GM21576 (cell line): ENCODE measurements around the gene NOB1.

Experiments
- ATAC-seq: cut with Tn5 transposase; IDR thresholded peaks from one replicate; pipeline ENCODE4 v1.9.1; 2021; ENCODE audit warnings: mild to moderate bottlenecking, moderate library complexity; ENCODE audit not compliant: unreplicated experiment

Gene NOB1

GRCh38 chr16:69724414-69724873, 30.3 kb downstream of the NOB1 start:
- ATAC-seq = no peak

GRCh38 chr16:69721441-69721957, 33.2 kb downstream of the NOB1 start:
- ATAC-seq = no peak

GRCh38 chr16:69720822-69721430, 33.8 kb downstream of the NOB1 start:
- ATAC-seq = no peak

DNA sequence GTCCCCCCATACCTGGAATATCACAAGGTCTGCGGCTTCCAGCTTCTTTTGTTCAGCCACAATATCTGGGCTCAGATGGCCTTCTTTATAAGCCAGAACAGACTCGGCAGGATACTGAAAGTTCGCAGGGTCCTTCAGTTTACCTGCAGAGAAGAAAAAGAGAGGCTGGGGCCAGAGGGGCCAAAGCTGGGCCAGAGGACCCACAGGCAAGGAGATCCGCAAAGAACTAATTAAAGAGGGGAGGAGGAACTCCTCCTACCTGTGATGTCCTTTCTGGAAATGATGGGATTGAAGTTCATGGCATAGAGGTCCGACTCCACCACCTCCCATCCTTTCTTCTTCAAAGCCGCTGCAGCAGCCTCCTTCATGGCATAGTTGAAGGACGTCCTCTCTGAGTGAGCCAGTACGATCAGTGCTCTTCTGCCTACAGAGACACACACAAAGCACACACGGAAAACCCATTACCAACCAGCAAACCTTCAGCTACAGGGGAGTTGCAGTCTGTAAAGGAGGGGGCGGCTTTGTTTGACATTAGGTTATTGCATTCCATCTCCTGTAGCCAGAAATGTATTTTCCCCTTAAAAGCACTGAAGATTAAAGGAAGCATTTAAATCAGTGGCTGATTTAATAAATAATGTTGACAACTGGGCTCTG, 36.5 kb downstream of the NOB1 start:
- no peak for ATAC-seq

DNA sequence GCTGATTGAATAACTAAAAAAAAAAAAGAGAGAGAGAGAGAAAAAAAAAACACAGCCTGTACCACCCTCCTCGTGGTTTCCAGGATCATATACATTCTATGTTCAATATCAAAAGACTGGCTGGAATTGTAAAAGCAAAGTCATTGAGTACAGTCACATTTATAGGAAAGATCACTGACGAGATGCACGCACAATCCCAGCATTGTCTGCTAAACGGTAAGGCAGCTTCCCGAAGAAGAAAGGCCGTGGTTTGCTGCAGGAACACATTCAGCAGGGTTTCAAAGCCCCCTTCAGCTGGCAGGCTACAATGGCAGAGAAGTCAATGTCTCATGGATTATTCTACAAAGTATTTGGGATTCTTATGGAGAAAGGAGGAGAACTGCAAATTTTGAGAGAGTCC, 37.7 kb downstream of the NOB1 start:
- no peak for ATAC-seq

DNA sequence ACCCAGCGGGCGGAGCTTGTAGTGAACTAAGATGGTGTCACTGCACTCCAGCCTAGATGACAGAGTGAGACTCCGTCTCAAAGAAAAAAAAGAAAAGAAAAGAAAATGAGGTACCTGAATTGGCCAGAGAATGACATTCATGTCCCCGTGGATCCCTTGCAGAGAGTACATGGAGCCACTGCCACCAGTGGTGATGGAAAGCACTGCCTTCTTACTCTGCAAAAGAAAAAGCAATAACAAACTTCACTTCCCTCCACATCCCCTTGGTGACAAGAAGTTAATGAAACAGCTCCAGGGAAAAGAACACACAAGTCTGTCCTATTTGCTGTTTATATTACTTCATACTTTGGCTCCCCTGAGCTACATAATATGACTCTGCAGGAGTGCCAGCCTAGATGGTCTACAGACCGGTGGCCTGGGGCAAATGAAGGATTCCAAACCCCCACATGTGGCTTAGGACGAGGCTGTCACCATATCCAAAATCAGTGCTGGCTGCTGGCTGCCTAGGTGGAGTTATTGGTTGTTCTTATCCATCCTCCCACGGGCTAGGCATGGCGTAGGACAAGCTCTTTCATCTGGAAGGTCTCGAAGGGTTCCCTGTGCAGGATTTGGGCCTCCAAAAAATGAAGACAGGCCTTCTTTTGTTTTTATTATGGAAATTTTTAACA, 41.7 kb downstream of the NOB1 start:
- no peak for ATAC-seq

DNA sequence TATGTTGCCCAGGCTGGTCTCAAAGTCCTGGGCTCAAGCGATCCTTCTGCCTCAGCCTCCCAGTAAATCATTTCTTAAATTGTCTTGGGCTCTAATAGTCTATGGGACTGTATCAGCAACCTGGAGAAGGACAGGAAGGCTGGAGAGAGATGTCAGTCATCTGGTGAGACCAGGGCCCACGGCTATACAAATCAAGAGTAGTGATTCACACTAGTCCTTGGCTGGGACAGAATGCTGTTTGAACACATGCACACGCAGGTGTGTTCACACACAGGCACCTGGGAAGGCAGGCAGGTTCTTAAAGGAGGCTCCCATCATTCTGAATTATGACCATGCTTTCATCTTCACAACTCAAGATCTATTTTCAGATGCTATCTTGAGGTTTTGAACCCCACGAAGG, 42.4 kb downstream of the NOB1 start:
- ATAC-seq = no peak

DNA sequence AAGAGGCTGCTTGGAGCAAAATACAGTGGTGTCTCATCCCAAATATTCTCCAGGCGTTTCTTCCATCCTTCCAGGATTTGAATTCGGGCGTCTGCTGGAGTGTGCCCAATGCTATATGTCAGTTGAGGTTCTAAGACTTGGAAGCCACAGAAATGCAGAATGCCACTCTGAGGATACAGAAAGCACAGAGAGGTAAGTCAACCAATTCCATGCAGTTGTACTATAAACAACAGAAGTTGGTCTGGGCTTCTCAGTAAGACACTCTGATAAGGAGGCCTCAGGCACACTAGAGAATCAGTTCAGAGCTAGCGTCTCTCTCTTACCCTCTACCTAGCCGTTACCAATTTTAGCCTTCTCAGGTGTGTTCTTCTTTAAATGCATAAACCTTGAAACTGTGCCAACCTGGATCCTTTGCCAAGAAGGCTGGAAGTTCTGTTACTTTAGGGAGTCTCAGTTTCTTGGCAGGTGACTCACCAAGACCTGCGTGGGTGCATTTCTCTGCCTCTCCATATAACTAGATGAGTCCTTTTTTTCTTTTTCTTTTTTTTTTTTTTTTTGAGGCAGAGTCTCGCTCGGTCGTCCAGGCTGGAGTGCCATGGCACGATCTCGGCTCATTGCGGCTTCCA, 43.5 kb downstream of the NOB1 start:
- no peak for ATAC-seq

- ATAC-seq = no peak
Observed at GRCh38 chr16:69709456-69710084, 45.2 kb downstream of the NOB1 start.

DNA sequence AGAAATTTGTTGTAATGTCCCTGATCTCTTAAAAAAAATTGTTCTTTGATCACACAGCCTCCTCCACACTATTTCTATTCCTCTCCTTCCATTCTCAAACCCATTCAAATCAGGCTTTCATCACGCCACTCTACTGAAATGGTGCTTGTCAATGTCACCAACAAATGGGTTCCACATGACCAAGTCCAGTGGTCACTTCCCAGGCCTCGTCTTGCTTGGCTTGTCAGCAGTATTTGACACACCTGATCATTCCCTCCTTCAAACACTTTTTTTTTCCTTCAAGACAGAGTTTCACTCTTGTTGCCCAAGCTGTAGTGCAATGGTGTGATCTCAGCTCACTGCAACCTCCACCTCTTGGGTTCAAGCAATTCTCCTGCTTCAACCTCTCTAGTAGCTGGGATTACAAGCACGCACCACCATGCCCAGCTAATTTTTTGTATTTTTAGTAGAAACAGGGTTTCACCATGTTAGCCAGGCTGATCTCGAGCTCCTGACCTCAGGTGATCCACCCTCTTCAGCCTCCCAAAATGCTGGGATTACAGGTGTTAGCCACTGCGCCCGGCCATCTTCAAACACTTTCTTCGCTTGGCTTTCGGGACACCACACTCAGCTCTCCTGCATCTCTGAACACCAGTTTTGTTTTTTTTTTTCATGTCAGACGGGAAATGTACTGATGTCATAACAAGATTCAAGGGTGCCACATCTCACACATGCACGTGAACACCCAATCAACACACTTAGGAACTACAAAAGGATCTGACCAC, 46.6 kb downstream of the NOB1 start:
- ATAC-seq = no peak

GRCh38 chr16:69706975-69707340, 47.8 kb downstream of the NOB1 start:
- no peak for ATAC-seq

DNA sequence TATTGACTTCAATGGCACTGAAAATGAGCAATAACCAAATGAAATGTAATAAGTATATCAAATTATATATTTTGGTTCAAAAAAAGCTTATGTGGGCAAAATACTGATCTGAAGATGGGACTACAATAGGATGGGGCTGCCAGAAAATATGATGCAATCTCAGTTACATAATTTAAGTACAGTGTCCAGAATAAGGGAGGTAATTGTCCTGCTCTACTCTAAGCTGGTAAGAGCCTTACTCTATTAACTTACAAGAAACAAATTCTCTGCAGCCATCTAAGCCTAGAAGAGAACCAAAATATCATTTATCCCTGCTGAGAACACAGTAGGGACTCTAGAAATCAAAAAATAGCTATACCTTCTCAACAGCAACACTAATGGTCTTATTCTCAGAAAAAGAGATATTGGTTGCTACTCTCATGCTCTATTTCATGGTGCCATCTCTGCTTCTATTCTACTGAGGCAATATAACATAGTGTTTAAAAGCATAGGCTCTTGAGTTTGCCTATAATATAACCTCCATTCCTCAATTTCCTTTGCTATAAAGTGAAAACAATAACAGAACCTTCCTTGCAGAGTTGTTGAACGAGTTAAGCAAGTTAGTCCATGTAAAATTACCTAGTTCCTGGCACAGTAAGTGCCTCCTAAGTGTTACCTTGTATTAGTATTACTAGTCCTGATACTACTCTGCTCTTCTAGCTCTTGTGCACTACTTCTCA, 48.3 kb downstream of the NOB1 start:
- ATAC-seq = no peak

DNA sequence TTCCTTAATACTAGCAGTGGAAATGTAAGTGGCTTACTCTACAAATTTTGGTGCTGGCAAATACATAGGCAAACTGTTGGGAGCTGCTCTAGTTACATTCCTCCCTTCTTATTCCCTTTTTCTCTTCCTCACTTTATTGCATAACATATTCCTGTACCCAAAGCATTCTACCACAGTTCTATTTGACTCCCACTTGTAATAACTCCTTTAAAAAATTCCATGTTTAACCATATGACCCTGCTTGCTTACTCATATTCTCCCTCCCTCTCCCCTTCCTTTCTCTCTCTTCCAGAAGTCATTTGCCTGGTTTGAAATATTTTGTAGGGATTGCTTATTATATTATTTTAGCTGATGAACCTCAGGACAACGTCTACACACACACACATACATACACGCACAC, 51.1 kb downstream of the NOB1 start:
- ATAC-seq = no peak

DNA sequence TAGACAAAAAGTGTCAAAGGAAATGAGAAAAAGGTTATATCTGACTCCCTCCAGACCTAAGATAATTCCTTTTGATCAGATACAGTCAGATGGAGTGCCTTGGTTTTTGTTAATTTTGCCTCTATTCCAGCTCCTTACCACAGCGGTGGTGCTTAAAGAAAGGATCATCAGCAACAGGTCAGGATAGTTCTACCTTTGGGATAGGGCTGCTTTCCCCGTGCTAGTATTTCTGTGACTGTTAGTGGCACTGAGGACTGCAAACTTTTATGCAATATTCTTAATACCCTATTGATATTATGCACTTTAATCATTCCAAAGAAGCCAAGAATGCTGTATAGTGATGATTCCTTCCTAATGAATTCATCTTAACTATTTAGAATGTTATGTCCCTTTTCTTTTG, 52.9 kb downstream of the NOB1 start:
- ATAC-seq = no peak

GRCh38 chr16:69701452-69701851, 53.3 kb downstream of the NOB1 start:
- ATAC-seq = no peak

DNA sequence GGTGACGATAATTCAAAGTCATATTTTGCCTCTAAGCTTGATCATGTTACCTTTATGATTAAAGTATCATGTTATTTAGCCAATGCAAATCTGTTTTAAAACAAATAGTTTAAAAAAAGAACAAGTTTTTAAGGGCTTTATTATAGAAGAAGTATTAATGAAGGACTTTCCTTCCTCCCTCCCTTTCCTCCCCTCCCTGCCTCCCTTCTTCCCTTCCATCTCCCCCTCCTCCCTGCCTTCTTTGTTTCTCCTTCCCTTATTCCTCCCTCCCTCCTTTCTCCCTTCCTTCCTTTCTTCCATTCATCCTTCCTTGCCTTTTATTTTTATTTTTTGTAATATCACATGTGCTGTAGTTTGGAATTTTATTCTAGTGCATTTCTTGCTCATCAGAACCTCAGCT, 54.8 kb downstream of the NOB1 start:
- ATAC-seq = no peak

GRCh38 chr16:69698404-69698803, 56.3 kb downstream of the NOB1 start:
- ATAC-seq = no peak

GRCh38 chr16:69693916-69694315, 60.8 kb downstream of the NOB1 start:
- no peak for ATAC-seq

GRCh38 chr16:69691980-69692911, 62.5 kb downstream of the NOB1 start:
- ATAC-seq = no peak
